Cardiac fibroblast (primary cell): ENCODE results near the gene GRIK1.
A peak's percentile ranks its signal among the peaks of the same experiment; 100 is the strongest.

Experiments
- DNase-seq, 2 donors: peaks; one replicate each; pipeline versions ENCODE4 v3.0.0 to v3.0.0-alpha.2; 2010; ENCODE audit warnings: low read depth in 2 of 2
- H3K4me3 ChIP-seq, 2 donors: replicated peaks in 1 of 2; 1 replicate in 1 of 2; 2 replicates in 1 of 2; pipeline ENCODE4 v1.5.1; 2011; ENCODE audit warnings: low read depth in 2 of 2, low read length in 2 of 2, mild to moderate bottlenecking in 2 of 2, moderate library complexity in 1 of 2
- TF ChIP-seq, protein P1 (sequence below): IDR thresholded peaks from one replicate; pipeline ENCODE4 v1.5.1; 2011; ENCODE audit warnings: low read depth, mild to moderate bottlenecking, low read length, inconsistent platforms

The GRIK1 gene

GRCh38 chr21:29649406-29649814 is 290.4 kb downstream of the GRIK1 start:
- no peak overlapping the region for H3K4me3 ChIP-seq
- TF ChIP-seq, protein P1, sequence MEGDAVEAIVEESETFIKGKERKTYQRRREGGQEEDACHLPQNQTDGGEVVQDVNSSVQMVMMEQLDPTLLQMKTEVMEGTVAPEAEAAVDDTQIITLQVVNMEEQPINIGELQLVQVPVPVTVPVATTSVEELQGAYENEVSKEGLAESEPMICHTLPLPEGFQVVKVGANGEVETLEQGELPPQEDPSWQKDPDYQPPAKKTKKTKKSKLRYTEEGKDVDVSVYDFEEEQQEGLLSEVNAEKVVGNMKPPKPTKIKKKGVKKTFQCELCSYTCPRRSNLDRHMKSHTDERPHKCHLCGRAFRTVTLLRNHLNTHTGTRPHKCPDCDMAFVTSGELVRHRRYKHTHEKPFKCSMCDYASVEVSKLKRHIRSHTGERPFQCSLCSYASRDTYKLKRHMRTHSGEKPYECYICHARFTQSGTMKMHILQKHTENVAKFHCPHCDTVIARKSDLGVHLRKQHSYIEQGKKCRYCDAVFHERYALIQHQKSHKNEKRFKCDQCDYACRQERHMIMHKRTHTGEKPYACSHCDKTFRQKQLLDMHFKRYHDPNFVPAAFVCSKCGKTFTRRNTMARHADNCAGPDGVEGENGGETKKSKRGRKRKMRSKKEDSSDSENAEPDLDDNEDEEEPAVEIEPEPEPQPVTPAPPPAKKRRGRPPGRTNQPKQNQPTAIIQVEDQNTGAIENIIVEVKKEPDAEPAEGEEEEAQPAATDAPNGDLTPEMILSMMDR: no peak
- no peak for DNase-seq

GRCh38 chr21:29648710-29649240 is 291.0 kb downstream of the GRIK1 start:
- no peak overlapping the region for H3K4me3 ChIP-seq
- TF ChIP-seq, protein P1: no peak

GRCh38 chr21:29647353-29647781 is 292.4 kb downstream of the GRIK1 start:
- no peak overlapping the region for H3K4me3 ChIP-seq
- DNase-seq: peak; percentile 77 to 84
- TF ChIP-seq, protein P1: no peak

More at GRCh38 chr21:29648710-29649240, 291.0 kb downstream of the GRIK1 start:
- DNase-seq: no peak

- TF ChIP-seq, protein P1: no peak
- DNase-seq: no peak
Observed at GRCh38 chr21:29645666-29646553, 293.9 kb downstream of the GRIK1 start.

GRCh38 chr21:29643289-29643688 is 296.5 kb downstream of the GRIK1 start:
- TF ChIP-seq, protein P1: no peak
- DNase-seq: no peak
- H3K4me3 ChIP-seq: no peak overlapping the region

More at GRCh38 chr21:29645666-29646553, 293.9 kb downstream of the GRIK1 start:
- no peak overlapping the region for H3K4me3 ChIP-seq

- H3K4me3 ChIP-seq: no peak overlapping the region
- DNase-seq: no peak
- TF ChIP-seq, protein P1: no peak
Observed at GRCh38 chr21:29642551-29643245, 297.1 kb downstream of the GRIK1 start.
